Hepatocyte (in vitro differentiated cells): ENCODE measurements around the gene NUB1. TPM values are rescaled to one million over a fixed set of nuclear protein-coding genes. Genes with fewer than 3 reads are reported as not detected.
A peak's percentile ranks its signal among the peaks of the same experiment; 100 is the strongest.
"Not testable (repeated sequence)": the region's sequence is repeated elsewhere in the genome, so short reads cannot be mapped to it uniquely, and the experiment has no call there.

Experiments
- DNase-seq: peaks from one replicate; pipeline ENCODE4 v3.0.0-alpha.2; 2016; ENCODE audit warnings: low spot score
- H2AFZ ChIP-seq: fragments of 200-600 bp; sonication (generic); 2 replicates; pipeline ENCODE4 v1.6.0; 2016; ENCODE audit warnings: antibody characterized with exemption, mild to moderate bottlenecking
- H3K27ac ChIP-seq: fragments of 200-600 bp; sonication (generic); 2 replicates; pipeline ENCODE4 v1.5.1; 2016; ENCODE audit warnings: mild to moderate bottlenecking
- H3K27me3 ChIP-seq: fragments of 200-600 bp; sonication (generic); 2 replicates; pipeline ENCODE4 v1.6.1; 2016
- H3K36me3 ChIP-seq: fragments of 200-600 bp; sonication (generic); replicated peaks from 2 replicates; pipeline ENCODE4 v1.5.1; 2016; ENCODE audit warnings: low read depth; ENCODE audit not compliant: insufficient read depth
- H3K4me1 ChIP-seq: fragments of 200-600 bp; sonication (generic); 2 replicates; pipeline ENCODE4 v1.5.1; 2016; ENCODE audit warnings: mild to moderate bottlenecking, moderate library complexity; ENCODE audit not compliant: insufficient read depth
- H3K4me2 ChIP-seq: fragments of 200-600 bp; sonication (generic); 2 replicates; pipeline ENCODE4 v1.6.0; 2016
- H3K4me3 ChIP-seq: fragments of 200-600 bp; sonication (generic); 2 replicates; pipeline ENCODE4 v1.5.1; 2016; ENCODE audit warnings: mild to moderate bottlenecking
- H3K79me2 ChIP-seq: fragments of 200-600 bp; sonication (generic); 2 replicates; pipeline ENCODE4 v1.6.0; 2017; ENCODE audit warnings: mild to moderate bottlenecking
- H3K9me2 ChIP-seq: fragments of 200-600 bp; sonication (generic); replicated peaks from 2 replicates; pipeline ENCODE4 v1.6.0; 2017; ENCODE audit warnings: mild to moderate bottlenecking; ENCODE audit not compliant: insufficient read depth
- H3K9me3 ChIP-seq: fragments of 200-600 bp; sonication (generic); 2 replicates; pipeline ENCODE4 v1.5.1; 2016; ENCODE audit warnings: low read depth, mild to moderate bottlenecking
- H4K20me1 ChIP-seq: fragments of 200-600 bp; sonication (generic); 2 replicates; pipeline ENCODE4 v1.6.0; 2016; ENCODE audit warnings: mild to moderate bottlenecking; ENCODE audit not compliant: insufficient read depth, poor library complexity, severe bottlenecking
- CTCF ChIP-seq: fragments of 200-600 bp; sonication (generic); IDR thresholded peaks from 2 replicates; pipeline ENCODE4 v1.5.1; 2016; ENCODE audit warnings: antibody characterized with exemption, mild to moderate bottlenecking; ENCODE audit not compliant: poor library complexity
- EZH2 ChIP-seq: fragments of 200-600 bp; sonication (generic); IDR thresholded peaks from 2 replicates; pipeline ENCODE4 v1.6.1; 2016; ENCODE audit warnings: antibody characterized with exemption, mild to moderate bottlenecking, borderline replicate concordance
- EZH2phosphoT487 ChIP-seq: fragments of 200-600 bp; sonication (generic); IDR thresholded peaks from one replicate; pipeline ENCODE4 v1.6.1; 2018; ENCODE audit warnings: antibody characterized with exemption, mild to moderate bottlenecking, low read depth, moderate library complexity; ENCODE audit not compliant: unreplicated experiment, severe bottlenecking
- WGBS: methylation state at CpG from one replicate; pipeline ENCODE4 v1.1.6; 2016; ENCODE audit warnings: low lambda C conversion rate; ENCODE audit errors: missing lambda C conversion rate; 5-methylcytosine and 5-hydroxymethylcytosine counted together
- polyA plus RNA-seq: library from polyadenylated mRNA; unstranded; fragments of >200 nt; fragmentation: Nextera tagmentation; extraction: Ambion mirVana; gene quantifications from 2 replicates; pipeline ENCODE4 v1.2.1, GENCODE V29; 2016
- total RNA-seq: library from RNA; depleted of rRNA; stranded (reverse); fragments of >200 nt; gene quantifications from 2 replicates; pipeline ENCODE4 v1.2.3, GENCODE V29; 2014

The NUB1 gene
- total and polyA plus RNA-seq, 2 experiments from 2014 or later: 28.4 to 38.6 TPM

GRCh38 chr7:151301471-151302462 is 39.8 kb upstream of the NUB1 start:
- no peaks in the 10 kb centered on the region for H4K20me1 ChIP-seq
- H3K27ac ChIP-seq: no peak overlapping the region
- peaks cover 10% of the 10 kb centered on the region for H3K27me3 ChIP-seq
- no peaks in the 10 kb centered on the region for H3K79me2 ChIP-seq
- WGBS: 90% methylated on average over 20 of the region's 20 CpGs
- H3K4me2 ChIP-seq: no peak overlapping the region
- H3K9me3 ChIP-seq: no peaks in the 10 kb centered on the region
- no peak overlapping the region for H3K4me3 ChIP-seq
- H3K36me3 ChIP-seq: no peaks in the 10 kb centered on the region
- H2AFZ ChIP-seq: no peak overlapping the region
- peaks cover 4% of the 10 kb centered on the region for H3K4me1 ChIP-seq
- DNase-seq: no peak
- no peaks in the 10 kb centered on the region for H3K9me2 ChIP-seq
- TF ChIP-seq EZH2 (no peak), CTCF (no peak), EZH2phosphoT487 (no peak)

- DNase-seq, H3K79me2 ChIP-seq, H3K27me3 ChIP-seq, H3K27ac ChIP-seq, H3K9me2 ChIP-seq, H3K4me1 ChIP-seq, H3K9me3 ChIP-seq, H3K36me3 ChIP-seq, H2AFZ ChIP-seq, H4K20me1 ChIP-seq, H3K4me3 ChIP-seq: not testable (repeated sequence)
- WGBS: 80% methylated on average over 19 of the region's 19 CpGs
- H3K4me2 ChIP-seq: peak overlapping the region; percentile 65
Observed at GRCh38 chr7:151304251-151304650, 37.4 kb upstream of the NUB1 start.

GRCh38 chr7:151304856-151305255 is 36.8 kb upstream of the NUB1 start:
- Histone ChIP-seq H3K9me2 (no peaks in the 10 kb centered on the region), H3K79me2 (no peaks in the 10 kb centered on the region), H4K20me1 (no peaks in the 10 kb centered on the region), H3K27me3 (peaks cover 10% of the 10 kb centered on the region), H3K4me1 (peaks cover 4% of the 10 kb centered on the region), H3K27ac (no peak overlapping the region), H3K9me3 (no peaks in the 10 kb centered on the region), H3K4me3 (no peak overlapping the region), H3K36me3 (no peaks in the 10 kb centered on the region), H3K4me2 (peak overlapping the region; percentile 65), H2AFZ (peak overlapping the region; percentile 32)
- peak; percentile 26 for DNase-seq
- TF ChIP-seq CTCF: no peak
- no peak for TF ChIP-seq EZH2
- WGBS: 14% methylated on average over 7 of the region's 7 CpGs

GRCh38 chr7:151306374-151306773 is 35.2 kb upstream of the NUB1 start:
- Histone ChIP-seq H3K4me1 (peaks cover 4% of the 10 kb centered on the region), H3K36me3 (no peaks in the 10 kb centered on the region), H3K27ac (no peak overlapping the region), H3K4me3 (no peak overlapping the region), H4K20me1 (no peaks in the 10 kb centered on the region), H3K9me2 (no peaks in the 10 kb centered on the region), H3K9me3 (no peaks in the 10 kb centered on the region), H2AFZ (no peak overlapping the region), H3K4me2 (no peak overlapping the region), H3K27me3 (peaks cover 10% of the 10 kb centered on the region), H3K79me2 (no peaks in the 10 kb centered on the region)
- DNase-seq: no peak
- 89% methylated on average over 8 of the region's 8 CpGs for WGBS
- TF ChIP-seq CTCF (no peak), EZH2phosphoT487 (no peak), EZH2 (no peak)
